GM21786 (cell line): ENCODE data around the gene CCP110.
A peak's percentile ranks its signal among the peaks of the same experiment; 100 is the strongest.

Experiments
- ATAC-seq: cut with Tn5 transposase; IDR thresholded peaks from one replicate; pipeline ENCODE4 v1.9.1; 2021; ENCODE audit not compliant: unreplicated experiment

CCP110 gene

DNA sequence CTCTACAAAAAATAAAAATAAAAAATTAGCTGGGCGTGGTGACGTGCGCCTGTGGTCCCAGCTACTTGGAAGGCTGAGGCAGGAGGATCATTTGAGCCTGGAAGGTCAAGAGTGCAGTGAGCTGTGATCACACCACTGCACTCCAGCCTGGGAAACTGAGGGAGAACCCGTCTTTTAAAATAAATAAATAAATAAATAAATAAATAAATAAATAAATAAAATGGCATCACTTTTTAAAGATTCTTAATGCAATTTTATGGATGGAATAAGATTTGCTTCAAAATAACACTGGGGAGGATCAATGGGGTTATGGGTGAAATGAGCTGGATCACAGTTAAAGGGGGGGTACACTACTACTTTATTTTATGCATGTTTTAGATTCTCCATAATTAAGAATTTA, 16.8 kb upstream of the CCP110 start:
- ATAC-seq: no peak

DNA sequence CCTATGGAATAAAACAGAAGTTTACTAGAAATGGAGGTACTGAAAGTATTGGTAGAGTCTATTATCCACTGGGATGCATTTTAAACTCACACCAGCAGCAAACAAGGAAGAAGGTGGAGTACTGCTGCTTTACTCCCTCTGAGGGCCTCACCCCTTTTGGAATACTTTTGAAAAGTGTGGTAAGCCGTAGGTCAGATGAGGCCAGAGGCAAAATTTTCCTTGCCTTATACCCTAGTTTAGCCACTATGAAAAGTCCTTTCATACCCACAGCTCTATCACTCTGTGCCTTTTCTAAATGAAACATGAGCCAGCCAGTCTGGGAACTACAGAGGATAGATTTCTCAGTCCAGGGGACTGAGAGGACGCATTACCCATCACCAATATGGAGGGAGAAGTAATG, 15.9 kb upstream of the CCP110 start:
- no peak for ATAC-seq

DNA sequence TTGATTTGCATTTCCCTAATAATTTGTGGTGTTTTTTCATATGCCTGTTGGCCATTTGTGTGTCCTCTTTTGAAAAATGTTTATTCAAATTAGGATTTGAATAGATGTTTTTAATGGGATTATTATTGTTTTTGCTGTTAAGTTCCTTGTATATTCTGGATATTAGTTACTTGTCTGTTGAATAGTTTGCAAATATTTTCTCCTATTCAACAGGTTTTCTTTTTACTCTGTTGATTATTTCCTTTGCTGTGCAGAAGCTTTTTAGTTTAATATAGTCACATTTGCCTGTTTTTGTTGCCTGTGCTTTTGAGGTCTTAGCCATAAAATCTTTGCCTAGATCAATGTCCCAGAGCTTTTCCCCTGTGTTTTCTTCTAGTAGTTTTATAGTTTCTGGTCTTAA, 11.4 kb upstream of the CCP110 start:
- ATAC-seq: no peak

DNA sequence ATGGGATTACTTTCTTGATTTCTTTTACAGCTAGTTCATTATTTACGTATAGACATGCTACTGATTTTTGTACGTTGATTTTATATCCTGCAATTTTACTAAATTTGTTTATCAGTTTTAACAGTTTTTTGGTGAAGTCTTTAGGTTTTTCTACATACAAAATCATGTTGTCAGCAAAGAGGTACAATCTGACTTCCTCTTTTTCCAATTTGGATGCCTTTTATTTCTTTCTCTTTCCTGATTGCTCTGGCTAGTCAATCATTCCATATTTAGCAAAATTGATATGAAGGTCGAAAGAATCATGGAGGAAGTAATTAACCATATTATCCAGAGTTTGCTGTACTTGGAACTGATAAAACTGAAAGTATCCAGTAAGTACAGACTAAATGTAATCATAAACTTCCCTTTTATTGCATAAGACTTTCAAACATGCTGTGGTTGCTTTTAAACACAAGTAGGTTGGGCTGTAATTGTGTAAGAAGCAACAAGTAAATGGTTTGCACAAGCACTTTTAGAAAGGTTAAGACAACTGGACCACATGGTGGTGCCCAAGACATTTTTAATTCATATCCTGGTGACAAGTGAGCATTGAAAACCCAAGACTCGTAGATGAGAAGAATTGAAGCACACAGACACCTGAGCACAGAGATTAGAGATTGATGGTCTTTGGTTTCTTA, 10.2 kb upstream of the CCP110 start:
- no peak for ATAC-seq

DNA sequence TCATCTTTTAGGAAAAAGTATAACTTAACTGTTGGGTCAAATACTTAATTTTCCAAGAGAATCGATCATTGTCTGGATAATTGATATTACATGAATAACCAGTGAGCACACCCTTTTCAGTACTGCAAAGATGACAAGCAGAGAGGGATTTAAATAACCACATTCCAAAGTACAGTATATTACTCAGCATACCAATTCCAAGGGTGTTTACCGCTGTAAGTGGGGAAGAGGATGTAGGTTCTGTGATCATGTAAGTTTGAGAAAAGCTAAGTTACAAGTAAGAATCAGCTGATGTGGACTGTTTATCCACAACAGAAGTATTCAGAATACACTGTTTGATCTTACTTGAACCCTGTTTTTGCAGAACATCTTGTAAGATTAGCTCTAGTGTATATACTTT, 8.0 kb upstream of the CCP110 start:
- no peak for ATAC-seq

DNA sequence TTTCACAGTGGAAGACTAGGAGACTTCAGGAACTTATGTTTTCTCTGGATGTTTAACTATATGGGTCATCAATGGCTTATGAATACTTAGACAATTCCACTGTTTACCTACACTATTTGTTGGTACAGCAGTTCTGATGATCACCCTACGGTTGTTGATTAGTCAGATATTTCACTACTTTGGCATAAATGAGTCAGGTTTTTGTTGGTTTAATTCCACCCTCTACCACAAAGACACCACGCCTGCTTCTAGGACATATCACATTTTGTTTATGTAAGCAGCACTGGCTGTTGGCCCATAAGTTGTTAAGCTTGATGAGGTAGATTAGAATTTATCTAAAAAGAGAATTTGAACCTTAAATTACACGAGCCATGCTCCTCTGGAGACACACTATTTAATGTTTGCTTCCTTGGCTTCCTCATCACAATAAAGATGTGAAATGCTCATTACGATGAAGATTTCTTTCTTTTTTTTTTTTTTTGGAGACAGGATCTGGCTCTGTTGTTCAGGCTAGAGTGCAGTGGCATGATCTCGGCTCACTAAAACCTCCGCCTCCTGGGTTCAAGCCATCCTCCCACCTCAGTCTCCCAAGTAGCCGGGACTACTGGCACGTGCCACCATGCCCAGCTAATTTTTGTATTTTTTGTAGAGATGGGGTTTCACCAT, 6.2 kb upstream of the CCP110 start:
- ATAC-seq: no peak

DNA sequence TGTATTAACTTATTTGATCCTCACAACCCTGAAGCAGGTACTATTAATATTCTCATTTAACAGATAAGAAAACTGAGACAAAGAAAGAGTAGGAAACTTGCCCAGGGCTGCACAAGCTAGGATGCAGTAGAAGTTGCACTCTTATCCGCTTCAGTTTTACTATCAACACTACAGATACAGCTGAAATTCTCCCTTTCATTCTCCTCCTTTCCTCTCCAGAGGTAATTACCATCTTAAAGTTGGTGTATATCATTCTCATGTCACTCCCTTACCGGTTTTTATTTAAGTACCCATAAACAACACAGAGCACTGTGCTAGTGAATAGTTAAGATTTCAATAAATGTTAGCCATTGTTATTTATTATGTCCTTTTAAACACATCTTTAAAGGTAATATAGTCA, 5.4 kb upstream of the CCP110 start:
- no peak for ATAC-seq

DNA sequence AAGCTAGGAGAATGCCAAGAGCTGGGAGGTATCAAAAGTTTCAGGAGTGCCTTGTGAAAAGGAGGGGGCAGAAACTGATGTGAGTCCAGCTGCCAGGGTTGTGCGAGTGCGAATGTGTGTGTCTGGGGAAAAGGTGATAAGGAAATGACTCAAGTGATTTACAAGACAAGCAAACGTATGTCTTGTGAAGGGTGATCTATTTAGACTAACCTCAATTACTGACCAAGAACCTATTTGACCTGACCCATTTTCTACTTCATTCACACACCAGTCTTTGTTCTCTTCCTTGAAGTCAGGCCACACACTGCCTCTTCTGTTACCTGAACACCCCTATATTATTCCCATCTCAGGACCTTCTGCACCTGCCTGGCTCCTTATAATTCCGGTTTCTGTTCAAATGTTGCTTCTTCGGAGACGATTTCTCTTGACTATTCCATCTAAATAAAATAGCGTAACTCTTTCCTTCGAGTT, 2.8 kb upstream of the CCP110 start:
- ATAC-seq: no peak

DNA sequence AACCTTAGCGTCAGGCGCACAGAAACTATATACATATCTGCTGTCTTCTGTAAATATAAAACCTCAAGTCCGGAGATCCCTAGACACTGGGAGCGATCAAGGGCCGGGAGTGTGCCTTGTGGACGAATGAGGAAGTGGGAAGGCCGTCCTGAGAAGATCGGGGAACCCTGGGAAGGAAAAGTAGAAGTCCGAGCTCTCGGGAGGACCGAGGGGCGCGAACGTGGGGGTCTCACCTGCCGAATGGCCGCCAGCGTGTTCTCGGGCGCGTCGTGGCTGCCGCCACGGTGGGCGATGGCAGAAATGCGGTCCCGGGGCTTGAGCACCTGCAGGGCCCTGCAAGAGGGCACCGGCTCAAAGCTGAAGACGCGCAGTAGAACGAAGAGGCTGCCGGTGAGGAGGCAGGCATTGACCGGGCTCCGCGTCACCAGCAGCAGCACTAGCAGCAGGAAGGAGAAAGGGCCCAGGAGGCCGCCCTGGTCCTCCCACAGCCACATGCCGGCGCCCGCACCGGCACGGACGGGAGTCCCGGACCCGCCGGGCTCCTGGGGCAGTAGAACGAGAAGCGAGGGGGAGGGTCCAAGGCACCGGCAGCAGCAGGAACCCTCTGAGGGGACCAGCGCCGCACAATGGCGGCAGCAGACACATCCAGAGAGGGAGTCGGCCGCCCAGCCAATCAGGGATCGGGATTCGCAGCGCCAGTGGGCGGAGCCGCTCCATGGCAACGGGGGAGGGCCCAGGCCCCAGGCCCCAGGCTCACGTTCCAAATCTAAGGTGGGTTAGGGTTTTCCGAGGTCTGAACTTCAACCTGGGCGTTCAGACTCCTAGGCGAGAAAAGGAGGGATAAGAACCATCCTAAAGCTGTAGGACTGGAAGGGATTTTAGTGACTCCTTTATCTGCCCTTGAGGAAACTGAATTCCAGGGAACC, 2.0 kb upstream of the CCP110 start, which contains the start of gene GDE1:
TSS of gene GDE1 (minus strand) at position 628 of the 926 bp plus-strand sequence. CDS start at position 494, 134 bp downstream.
- peak; percentile 75 for ATAC-seq

DNA sequence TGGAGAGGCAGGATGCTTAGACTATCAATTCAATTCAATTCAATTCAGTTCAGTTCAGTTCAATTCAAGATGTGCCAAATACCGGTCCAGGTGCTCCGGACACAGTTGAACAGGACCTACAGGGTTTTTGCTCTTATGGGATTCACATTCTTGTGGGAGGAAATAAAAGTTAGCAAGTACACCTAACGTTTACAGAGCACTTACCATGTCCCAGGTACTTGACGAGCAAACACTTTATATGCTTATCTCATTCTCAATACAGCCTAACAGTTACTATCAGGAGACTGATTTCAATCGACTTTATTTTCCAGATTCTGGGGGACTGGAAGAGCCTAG, 1.4 kb upstream of the CCP110 start:
- no peak for ATAC-seq

DNA sequence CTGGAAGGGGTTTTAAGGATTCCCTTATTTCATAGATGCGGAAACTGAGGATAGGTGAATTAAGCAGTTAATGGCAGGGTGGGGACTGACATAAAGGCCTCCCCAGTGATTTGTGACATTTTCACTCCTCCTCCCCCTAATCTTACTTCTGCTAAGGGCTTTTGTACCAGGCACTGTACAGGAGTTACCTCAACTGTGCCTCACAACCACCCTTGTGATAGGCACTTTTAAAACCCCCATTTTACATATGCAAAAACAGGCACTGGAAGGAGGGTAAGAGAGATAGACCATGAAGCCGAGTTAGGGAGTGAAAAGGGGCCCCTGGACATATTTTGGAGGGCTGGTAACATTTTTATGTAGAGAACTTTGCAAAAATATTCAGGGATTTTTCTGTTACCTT, 982 bp upstream of the CCP110 start:
- ATAC-seq: no peak

DNA sequence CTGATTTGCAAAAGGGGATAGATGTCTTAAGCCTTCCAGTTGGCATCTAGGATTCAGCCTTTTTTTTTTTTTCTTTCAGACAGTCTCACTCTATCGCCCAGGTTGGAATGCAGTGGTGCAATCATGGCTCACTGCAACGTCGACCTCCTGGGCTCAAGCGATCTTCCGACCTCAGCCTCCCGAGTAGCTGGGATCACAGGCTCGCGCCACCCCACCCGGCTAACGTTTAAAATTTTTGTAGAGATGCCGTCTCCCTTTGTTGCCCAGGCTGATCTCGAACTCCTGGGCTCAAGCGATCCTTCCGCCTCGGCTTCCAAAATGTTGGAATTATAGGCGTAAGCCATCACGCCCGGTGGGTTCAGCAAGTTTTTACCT, 571 bp upstream of the CCP110 start:
- no peak for ATAC-seq

DNA sequence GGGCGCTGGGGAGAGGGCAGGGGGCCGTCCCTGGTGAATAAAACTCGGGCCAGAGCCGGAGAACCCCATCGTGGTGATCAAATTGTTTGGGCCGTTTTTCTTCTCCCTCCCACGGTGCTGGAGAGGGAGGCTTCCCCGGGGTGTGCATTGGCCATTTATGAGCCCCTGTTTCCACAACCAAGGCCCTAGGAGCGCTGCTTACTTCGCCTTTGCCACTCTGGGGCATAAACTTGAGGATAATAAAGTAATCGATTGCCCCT, 544 bp downstream of the CCP110 start:
- no peak for ATAC-seq

DNA sequence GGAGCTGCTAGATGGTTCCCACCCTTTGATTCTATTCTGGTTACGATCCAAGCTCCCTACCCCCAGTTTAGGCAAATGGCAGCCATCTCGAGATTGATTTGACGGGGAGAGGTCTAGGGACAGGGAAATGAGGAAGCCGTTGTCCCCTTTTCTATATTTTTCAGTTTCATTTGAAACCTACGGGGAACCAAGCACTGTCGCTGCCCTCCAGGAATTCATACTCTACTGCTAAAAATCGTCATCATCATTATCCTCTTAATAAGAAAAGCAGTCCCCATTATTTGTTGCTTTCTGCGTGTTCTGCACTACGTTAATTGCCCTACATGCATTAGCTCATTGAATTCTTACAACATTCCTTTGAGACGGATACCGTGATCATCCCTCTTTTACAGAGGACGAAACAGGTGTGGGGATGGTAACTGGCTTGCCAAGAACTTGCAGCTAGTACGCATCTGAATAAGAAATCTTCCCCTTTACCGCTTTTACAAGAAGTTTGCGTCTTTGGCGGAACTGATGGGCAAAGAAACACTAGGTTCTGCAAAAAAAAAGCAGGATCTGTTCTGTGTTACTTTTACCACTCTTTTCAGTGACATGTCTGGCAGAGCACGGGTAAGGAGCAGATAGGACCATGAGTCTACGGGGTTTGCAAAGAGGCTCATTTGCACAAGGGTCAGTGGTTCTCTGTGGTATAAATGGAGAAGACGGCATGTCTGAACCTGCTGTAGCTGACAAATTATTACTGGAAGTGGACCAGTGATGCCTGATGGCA, 1.1 kb downstream of the CCP110 start:
- no peak for ATAC-seq

DNA sequence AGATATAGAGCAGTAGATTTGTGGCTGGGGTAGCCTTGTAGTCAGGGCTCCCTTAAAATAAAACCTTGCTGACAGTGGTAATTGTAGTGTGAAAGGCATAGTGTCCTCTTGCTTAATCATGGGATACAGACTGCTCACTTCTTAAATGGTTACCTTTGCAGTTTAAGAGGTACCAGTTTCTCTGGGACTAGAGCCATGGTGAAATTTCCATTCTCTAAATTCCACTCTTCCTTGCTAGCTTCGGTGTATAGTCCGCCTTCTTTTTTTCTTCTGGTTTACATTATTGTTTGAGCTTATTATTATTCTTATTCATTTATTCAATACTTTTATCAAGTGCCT, 1.6 kb downstream of the CCP110 start:
- no peak for ATAC-seq

DNA sequence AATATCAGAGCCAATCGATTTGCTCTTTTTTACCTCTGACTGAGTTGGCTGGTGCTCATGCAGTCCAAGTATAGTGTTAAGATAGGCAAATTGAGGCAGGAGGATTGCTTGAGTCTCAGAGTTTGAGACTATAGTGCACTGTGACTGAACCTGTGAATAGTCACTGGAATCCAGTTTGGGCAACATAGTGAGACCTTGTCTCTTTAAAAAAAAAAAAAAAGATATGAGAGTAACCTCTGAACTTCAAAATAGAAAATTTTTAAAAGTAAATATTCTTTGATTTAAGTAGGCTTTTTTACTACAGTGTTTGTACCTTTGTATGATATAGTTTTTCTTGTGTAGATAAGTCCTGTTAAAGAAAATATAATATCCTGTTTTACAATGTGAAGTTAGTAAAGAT, 3.4 kb downstream of the CCP110 start:
- no peak for ATAC-seq

DNA sequence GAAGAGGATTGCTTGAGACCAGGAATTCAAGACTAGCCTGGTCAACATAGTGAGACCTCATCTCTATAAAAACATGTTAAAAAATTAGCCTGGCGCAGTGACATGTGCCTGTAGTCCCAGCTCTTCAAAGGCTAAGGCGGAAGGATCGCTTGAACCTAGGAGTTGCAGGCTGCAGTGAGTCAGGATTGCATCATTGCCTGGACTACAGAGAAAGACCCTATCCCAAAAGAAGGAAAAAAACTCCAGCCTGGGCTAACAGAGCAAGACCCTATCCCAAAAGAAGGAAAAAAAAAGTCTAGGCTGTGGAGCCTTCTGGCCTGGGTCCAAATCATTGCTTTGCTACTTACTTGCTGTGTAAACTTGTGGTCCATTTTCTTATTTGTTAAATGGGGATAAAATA, 4.9 kb downstream of the CCP110 start:
- ATAC-seq: no peak

DNA sequence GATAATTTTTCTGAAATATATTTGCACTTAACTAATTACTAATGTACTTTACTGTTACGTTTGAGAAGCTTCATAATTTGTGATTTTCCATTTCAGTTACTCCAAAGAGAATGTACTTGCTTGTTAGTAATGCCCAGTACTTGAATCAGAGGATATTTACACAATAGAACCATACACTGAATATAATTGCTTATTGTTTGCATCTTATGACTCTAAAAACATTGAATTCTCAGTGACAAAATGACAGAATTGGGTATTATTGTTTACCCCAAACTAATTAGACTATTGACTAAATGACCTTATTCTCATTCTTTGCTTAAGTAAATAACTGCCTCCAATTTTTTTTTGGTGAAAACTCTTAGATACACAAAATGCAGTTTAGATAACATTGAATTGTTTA, 8.9 kb downstream of the CCP110 start:
- ATAC-seq: no peak

DNA sequence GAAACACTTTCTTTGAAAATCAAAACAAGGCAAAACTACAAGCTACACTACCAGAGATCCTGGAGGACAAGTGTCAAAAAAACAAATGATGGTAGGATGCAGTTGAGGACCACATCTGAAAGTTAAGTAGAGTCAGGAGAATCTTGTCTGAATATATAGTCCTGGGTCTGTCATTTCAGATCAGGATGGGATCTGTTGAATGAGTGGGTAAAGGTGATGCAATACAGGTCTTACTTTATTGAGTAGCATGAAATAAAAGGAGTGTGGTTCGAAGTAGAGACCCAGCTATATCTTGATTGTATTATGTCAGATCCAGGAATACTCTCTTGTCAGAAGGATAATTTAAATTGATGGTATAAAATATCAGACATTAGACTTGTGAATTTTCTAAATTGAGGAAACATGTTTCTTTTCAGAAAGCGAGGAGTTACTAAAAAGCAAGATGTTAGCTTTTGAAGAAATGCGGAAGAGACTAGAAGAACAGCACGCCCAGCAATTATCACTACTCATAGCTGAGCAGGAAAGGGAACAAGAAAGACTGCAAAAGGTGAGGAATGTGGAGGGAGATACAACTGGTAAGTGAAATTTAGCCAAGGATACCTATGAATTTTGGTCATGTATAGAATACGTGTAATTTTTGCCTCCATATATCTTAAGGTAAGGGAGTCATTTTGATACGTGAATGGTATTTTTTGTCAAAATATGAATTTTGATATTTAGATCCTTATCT, 16.7 kb downstream of the CCP110 start:
- ATAC-seq: no peak

DNA sequence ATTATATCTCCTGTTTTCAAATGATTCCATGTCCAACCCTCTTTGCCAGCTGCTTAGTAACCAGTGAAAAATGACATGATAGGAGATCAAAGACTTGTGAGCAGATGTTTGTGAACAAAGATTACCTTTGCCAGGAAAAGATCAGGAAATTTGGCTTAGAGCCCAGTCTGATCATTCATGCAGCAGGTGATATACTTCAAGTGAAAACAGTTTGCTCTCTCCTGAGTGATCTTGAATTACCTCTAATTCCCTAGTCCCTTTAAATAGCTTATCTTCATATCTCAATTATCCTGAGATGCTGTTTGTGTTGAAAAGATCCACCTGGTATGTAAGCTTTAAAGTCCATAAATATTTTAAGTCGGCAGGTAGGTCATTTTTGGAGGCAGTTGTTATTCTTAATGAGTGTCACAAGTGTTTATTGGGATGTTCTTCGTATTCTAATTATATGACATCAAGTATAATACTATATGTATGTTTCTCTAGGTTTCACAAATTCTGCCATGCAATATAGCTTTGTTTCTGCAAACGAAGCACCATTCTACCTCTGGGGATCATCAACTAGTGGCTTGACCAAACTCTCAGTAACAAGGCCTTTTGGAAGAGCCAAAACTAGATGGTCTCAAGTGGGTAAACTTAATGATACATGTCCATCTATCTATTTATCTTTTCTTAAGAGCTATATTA, 18.5 kb downstream of the CCP110 start:
- ATAC-seq: no peak
